ENCODE measurements around the gene RFC4. TPM values are rescaled to one million over a fixed set of nuclear protein-coding genes. Genes with fewer than 3 reads are reported as not detected.
A peak's percentile ranks its signal among the peaks of the same experiment; 100 is the strongest.
"Not testable (repeated sequence)": the region's sequence is repeated elsewhere in the genome, so short reads cannot be mapped to it uniquely, and the experiment has no call there.

Gene RFC4, protein sequence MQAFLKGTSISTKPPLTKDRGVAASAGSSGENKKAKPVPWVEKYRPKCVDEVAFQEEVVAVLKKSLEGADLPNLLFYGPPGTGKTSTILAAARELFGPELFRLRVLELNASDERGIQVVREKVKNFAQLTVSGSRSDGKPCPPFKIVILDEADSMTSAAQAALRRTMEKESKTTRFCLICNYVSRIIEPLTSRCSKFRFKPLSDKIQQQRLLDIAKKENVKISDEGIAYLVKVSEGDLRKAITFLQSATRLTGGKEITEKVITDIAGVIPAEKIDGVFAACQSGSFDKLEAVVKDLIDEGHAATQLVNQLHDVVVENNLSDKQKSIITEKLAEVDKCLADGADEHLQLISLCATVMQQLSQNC
- 7.7 and 14.4 TPM in 2 replicates for total RNA-seq

DNA sequence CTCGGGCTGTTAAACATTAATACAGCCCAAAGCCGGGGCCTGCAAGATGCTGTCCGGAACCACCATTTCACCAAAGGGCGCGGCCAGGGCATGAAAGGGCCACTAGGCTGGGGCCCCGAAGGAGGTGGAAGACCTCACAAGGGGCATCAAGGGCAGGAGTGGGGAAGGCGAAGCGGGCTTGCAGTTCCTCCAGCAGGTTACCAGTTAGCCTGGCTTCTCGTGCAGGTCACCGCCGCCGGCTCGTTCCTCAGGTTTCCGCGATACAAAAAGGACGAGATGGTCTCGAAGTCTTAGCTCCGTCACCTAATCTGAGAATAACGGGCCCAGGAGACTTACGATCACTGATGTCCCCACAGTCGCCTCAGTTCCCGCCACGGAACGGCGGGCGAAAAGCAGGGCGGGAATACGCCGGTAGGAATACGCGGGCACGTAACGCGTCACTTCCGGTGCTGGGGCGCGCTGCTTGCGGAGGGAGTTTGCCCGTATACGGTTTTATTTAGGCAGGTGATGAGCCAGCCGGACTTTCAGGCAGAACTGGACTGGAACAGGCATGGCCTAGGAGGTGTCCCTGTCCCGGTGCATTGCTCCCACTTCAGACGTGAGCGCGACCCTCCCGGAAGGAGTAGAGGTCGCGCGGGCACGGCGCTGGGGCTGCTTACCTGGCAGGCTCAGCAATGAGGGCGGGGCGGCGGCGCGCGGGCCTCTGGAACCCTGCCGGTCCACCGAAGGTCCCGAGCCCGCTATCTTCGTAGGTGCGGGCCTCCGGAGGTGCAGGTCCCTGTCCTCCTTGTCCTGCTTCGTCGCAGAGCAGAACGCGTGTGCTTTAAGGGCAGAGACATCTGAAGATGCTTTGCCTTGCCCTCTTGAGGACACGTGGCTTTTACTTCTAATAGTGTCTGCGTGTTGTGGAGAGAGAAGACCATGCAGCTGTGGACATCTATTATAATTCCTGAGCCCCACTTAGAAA lies at the start of gene RFC4:
Gene RFC4, minus strand, starts transcription at position 394 of the 967 bp plus-strand sequence. CDS start 1,769 bp downstream, outside the sequence.
- peak; percentile 65 to 81 for DNase-seq (ENCODE audit: low read depth in 2 of 2)

DNA sequence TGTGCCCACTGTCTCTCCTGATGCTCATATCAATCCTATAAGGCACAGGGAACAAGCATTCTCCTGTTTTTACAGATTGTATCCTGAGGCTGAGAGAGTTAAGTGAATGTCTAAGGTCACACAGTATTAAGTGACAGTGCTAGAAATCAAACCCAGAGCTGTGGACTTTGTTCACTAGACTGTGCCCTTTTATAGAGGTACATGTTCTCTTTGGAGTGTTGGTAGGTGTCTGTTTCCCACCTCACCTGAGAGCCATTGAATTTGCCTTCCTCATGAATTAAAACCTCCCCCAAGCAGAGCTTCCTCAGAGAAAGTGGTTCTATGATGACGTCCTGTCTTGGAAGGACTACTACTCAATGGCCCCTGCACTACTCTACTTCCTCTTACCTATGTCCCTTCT lies 48.7 kb upstream of the RFC4 start:
- no peak for DNase-seq (ENCODE audit: low read depth in 2 of 2)

DNA sequence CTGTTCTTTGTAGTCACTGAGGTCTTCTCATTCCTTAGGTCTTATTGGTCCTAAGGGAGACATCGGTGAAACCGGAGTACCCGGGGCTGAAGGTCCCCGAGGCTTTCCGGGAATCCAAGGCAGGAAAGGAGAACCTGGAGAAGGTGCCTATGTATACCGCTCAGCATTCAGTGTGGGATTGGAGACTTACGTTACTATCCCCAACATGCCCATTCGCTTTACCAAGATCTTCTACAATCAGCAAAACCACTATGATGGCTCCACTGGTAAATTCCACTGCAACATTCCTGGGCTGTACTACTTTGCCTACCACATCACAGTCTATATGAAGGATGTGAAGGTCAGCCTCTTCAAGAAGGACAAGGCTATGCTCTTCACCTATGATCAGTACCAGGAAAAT lies 47.9 kb upstream of the RFC4 start:
- no peak for DNase-seq (ENCODE audit: low read depth in 2 of 2)

DNA sequence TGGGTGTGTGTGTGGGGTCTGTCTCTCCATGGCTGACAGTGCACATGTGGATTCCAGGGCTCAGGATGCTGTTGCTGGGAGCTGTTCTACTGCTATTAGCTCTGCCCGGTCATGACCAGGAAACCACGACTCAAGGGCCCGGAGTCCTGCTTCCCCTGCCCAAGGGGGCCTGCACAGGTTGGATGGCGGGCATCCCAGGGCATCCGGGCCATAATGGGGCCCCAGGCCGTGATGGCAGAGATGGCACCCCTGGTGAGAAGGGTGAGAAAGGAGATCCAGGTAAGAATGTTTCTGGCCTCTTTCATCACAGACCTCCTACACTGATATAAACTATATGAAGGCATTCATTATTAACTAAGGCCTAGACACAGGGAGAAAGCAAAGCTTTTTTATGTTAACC lies 46.7 kb upstream of the RFC4 start:
- no peak for DNase-seq (ENCODE audit: low read depth in 2 of 2)

DNA sequence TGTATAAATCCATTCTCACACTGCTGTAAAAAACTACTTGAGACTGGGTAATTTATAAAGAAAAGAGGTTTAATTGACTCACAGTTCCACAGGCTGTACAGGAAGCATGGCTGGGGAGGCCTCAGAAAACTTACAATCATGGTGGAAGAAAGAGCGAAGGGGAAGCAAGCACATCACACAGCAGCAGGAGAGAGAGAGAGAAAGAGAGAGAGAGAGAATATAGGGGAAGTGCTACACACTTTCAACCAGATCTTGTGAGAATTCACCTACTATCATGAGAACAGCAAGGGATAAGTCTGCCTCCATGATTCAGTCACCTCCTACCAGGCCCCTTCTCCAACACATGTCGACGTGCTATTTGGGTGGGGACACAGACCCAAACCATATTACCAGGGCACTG lies 45.6 kb upstream of the RFC4 start:
- DNase-seq (ENCODE audit: low read depth in 2 of 2): not testable (repeated sequence)

DNA sequence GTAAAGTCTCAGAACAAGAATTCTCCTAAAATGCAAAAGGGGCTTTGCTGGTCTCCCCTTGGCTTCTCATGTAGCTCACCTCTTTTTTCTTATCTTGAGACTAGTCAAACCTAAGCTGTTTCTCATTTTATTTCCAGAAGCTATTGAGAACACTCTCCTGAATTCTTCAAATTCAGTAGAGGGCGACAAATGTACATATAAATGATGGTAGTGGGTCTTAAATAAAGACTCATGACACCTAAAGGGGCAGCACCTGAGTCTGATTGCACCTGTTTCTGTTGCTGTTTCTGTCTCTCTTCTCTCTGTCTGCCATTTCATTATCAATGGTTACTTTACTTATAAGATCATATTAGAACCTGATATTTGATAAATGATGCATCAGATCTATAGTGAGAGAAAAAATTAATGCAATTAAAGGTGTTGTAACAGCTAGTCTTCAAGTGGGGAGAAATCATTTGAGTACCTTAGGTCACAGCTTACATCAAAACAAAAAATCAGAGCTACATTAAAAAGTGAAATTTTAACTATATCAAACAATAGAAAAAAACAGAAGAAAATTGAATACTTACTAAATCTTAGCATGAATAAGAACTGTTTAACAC lies 43.2 kb upstream of the RFC4 start:
- peak; percentile 65 to 76 for DNase-seq (ENCODE audit: low read depth in 2 of 2)

DNA sequence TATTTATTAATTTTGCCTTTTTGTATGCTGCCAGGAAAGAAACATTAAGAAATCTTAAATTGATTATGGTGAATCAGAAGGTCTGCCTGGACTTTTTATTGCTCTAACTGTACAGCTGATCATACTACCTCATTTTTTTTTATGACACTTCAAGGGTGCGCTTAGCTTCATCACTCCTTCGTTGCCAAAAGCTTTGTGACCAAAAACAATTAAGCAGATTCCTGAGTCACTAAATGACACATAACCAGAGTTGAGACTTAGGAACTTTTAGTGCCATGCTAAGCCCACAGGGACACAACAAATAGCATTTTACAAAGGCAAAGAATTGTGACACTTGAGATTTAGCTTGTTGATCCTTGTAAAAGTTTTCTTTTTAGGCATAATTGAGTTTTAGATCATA lies 41.2 kb upstream of the RFC4 start:
- no peak for DNase-seq (ENCODE audit: low read depth in 2 of 2)

DNA sequence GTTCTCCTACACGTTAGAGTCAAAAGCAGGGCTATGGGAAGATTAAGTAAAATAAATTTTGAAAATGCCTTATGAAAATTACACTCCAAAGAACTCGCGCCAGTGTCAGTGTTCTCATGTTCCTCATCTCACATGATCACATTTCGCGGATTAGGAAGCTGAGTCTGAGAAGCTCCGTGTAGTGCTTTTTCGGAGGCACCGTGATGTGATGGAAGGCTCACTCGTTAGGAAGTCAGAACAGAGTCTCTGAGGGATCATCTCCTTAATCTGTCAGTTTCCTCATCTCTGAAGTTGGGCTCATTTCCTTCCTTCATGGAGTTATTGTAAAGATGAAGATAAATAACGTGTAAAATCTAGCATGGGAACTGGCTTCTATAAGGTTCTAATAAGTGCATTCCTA lies 39.5 kb upstream of the RFC4 start:
- DNase-seq (ENCODE audit: low read depth in 2 of 2): no peak

DNA sequence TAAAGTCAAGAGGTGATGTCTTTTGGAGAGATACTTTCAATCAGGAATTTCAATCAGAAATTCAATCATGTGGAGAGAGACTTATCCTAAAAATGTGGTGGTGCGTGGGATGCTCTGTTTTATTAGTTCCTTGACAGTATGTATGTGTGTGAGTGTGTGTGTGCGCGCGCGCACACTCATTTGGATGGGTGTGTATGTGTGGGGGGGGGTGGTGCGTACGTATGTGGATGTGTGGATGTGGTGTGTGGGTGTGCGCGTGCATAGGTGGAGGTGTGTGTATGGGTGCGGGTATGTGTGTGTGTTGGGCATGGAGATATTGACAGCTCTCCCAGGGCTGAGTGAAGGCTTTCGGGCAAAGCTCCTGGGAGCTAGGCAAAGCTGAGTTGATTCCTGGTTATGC lies 38.6 kb upstream of the RFC4 start:
- DNase-seq (ENCODE audit: low read depth in 2 of 2): no peak

DNA sequence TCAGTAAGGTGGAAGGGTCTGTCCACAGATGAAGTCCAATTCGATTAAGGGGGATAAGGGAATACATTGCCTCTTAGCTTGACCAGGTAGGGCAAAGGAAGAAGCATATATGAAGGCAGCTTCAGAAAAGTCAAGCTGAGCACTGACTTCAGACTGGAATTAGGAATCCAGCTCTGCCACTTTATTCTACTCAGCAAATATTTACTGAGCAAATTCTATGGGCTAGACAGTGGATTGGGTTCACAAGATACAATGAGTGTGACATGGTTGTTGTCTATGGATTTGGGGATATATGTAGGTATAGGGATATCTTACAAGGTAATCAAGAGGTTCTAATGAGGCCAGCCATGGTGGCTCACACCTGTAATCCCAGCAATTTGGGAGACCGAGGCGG lies 36.8 kb upstream of the RFC4 start:
- no peak for DNase-seq (ENCODE audit: low read depth in 2 of 2)

DNA sequence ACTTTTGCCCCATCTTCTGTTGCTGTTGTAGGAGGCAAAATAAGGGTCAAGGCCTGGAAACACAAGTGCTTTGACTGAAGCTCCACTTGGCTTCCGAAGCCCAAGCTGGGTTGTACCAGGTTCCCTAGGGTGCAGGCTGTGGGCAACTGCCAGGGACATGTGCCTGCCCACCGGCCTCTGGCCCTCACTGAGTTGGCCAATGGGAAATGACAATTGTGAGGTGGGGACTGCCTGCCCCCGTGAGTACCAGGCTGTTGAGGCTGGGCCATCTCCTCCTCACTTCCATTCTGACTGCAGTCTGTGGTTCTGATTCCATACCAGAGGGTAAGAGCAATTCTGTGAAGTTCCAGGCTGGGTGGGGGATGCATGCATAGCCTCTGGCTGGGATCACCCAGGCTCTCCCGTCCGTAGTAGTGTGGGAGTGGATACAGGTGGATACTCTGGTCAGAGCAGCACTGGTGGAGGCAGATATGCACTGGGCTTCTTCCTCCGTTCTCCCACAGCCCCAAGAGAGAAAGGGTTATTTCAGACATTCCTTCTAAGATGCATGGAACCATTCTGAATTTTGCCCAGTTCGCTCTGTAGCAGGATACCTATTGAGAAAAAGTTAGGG lies 36.2 kb upstream of the RFC4 start, which contains the start of gene ADIPOQ:
Gene ADIPOQ, plus strand, starts transcription at position 285 of the 613 bp plus-strand sequence. CDS start 10,349 bp downstream, outside the sequence.
- DNase-seq (ENCODE audit: low read depth in 2 of 2): no peak

DNA sequence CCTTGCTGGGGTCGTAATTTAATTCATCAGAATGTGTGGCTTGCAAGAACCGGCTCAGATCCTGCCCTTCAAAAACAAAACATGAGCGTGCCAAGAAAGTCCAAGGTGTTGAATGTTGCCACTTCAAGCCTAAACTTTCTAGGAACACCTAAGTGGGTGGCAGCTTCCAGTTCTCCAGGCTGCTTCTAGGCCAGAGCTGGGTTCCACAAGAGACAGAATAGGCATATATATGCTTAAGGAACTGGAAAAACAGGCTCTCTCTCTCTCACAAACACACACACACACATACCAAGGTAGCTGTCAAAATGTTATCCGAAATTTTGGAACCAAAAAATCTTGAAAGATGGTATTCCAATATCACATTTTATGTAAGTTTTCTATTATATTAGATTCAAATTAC lies 35.3 kb upstream of the RFC4 start:
- no peak for DNase-seq (ENCODE audit: low read depth in 2 of 2)

DNA sequence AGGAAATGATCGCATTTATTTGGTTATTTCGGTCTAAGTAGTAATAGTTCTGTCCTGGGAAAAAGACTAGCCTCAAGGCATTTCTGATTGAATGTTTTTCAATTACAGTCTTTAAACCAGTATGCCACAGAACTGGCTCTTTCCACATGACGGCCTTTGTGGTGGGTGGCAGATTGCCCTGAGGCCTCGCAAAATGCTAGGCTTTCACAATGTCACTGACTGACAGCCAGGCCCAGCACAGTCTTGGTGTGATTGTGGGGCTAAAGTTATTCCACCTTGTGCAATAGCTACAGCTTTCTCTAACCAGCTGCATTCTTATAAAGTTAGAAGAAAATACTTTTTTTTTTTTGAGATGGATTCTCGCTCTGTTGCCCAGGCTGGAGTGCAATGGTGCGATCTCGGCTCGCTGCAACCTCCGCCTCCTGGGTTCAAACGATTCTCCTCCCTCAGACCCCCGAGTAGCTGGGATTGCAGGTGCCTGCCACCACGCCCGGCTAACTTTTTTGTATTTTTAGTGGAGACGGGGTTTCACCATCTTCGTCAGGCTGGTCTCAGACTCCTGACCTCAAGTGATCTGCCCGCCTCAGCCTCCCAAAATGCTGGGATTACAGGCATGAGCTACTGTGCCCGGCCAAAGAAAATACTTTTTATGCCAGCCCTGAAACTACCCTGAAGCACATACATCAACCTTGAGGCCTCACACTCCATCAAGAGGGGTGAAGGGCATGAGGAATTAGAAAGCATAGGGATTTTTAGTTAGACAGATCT lies 33.8 kb upstream of the RFC4 start:
- DNase-seq (ENCODE audit: low read depth in 2 of 2): no peak

DNA sequence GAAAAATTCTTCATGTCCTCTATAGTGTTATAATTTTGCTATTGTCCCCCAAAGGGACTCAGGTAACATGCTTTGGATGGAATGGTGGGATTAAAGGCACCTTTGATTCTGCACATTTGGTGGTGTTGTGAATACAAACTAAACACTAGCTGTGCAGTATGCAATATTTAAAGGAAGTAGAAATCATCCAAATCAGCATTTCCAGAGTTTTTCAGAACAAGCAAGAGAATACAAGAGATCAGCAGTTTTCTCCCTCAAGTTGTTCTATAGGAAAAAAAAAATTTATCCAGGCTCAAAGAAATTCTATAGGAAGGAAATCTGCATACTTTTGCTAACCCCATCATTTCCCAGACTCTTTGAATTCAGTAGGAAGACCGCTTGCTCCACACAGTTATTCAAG lies 26.0 kb upstream of the RFC4 start:
- DNase-seq (ENCODE audit: low read depth in 2 of 2): no peak

DNA sequence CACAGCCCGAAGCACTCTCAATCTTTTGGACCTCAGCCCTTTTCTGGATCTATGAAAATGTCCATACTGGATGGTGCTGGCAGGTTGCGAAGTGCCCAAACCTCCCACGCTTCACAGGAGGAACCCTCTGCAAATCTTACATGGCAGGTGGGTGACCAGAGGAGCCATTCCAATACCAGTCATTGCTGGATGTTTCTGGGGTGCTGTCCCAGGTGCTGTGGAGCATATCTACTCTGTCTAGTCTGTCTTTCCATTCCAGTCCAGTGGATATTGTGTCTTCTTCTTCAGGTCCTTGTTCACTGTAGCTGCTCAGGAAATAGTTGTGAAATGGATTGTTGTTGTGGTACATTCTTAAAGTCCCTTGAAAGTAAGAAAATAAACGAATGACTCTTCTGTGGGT lies 25.5 kb upstream of the RFC4 start:
- no peak for DNase-seq (ENCODE audit: low read depth in 2 of 2)

DNA sequence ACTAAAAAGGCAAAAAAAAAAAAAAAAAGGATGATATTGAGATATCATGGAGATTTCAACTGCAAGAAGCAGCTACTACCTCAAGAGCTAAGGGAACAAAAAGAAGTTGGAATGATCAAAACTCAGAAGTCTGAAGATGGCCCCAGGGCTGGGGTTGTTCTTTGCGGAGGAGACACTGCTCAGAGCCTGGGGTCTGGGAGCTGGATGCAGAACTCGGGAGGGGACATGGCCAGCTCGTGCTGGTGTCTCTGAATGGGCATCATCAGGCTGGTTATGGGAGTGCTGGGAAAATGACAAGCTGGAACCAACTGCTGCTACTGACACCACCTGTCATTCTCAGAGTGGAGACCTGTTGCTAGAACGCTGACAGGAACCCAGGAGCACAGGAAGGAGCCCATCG lies 22.1 kb upstream of the RFC4 start:
- no peak for DNase-seq (ENCODE audit: low read depth in 2 of 2)

DNA sequence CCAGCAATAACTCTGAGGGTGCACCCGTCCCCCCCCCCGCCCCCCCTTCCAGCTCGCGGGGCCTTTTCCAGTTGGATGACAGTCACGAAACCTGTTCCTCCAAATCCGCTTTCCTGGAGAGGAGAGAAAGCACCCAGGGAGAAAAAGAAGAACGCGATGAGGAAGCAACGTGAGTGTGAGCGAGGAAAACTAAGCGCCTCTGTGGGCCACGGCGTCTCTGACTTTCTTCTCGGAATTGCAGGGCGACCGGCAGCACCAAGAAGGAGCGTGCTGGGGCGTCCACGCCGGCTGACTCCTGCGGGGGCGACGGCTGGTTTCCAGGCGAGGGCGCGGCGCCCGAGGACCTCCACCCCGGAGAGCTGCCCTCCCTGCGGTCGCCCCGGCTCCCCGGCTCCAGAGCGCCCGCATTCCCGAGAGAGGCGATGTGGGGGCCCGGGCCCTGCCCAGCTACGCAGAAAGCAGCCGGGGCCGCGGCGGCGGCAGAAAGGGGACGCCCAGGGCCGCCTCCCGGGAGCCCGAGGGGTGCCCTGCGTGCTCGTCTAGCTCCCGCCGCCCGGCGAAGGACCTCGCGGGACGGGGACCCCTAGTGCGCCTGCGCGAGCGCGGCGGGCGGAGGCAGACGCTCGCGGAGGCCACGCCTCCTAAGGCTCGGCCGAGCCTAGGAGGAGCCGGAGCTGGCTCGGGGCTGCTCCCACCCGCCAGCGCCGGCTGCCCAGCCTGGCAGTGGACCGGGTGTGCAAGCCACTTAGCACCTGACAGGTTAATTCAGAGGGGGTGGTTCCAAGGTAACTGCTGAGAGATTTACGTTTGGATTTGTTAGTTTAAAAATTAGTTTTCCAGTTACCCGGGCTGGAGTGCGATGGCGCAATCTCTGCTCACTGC lies 20.9 kb upstream of the RFC4 start:
- DNase-seq (ENCODE audit: low read depth in 2 of 2): peak; percentile 80 to 83

DNA sequence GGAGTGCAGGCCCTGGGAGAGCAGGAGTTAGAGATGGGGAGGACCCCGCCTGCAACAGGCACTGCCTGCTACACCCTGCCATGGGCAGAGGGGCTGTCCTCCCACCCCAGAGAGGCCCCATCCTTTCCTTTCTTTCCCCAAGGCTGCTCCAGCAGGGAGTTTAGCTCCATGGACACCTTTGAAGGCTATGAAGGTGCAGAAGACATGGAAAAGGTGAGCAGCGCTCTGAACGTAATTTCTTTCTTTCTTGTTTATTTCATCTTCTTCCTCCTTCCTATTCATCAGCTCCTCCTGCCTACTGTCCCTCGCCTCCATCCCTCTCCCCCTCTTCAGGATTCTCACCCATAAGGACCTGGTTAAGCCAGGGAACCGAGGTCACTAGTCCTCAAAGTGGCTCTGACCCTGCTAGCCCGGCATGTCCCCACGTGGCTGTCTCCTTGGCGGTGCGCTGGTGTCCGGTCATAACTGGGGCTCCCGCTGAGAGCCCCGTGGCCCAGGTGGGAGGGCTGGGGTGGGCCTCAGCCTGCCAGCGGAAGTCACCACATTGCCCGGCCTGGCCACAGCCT lies 20.2 kb upstream of the RFC4 start:
- no peak for DNase-seq (ENCODE audit: low read depth in 2 of 2)

DNA sequence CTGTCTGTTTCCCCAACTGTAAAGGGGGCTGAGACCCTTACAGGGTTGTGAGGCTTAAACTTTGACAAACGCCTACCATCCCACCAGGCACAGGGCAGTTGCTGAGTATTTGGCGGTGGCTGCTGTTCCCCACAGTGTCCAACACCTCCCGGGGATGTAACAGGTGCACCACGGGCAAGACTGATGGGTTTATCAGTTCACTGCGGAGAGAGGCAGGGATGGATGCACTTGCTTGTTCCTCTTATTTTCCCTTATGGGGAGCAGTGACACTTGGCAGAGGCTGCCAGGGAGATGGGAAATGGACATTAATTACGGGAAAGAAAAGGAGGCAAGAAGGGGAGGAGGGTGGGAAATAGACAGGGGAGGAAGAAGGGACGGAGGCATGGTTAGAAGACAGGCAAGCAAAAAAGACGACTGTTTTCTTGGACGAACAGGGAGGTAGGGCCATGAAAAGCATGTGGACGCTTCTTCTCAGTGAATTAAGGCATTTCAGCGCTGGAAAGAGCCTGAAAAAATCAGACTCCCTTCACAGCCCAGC lies 19.7 kb upstream of the RFC4 start:
- no peak for DNase-seq (ENCODE audit: low read depth in 2 of 2)
